ENCODE measurements around the gene DSC1.

DNA sequence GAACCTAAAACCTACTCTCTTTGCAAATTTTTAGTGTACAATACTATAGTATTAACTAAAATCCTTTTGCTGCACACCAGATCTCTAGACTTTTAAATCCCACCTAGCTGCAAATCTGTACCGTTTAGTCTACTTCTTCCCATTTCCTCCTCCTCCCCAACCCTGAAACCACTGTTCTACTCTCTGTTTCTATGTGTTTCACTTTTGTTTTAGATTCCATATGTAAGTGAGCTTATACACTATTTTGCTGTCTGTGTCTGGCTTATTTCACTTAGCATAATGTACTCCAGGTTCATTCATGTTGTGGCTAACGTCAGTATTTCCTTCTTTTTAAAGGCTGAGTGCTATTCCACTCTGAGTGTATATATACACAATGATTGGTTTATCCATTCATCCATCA, 42.1 kb downstream of the DSC1 start:
- TF ChIP-seq CTCF (IDR thresholded peaks at IDR 0.05; ENCODE audit: low read depth, low read length, poor library complexity, severe bottlenecking): no peak
- TF ChIP-seq EZH2phosphoT487 (IDR thresholded peaks at IDR 0.05; ENCODE audit: borderline replicate concordance, low read length): no peak

Measured in DOHH2 (cell line).